ENCODE measurements around the gene TUBGCP5. TPM values are rescaled to one million over a fixed set of nuclear protein-coding genes. Genes with fewer than 3 reads are reported as not detected.

The TUBGCP5 gene
- total RNA-seq, 1 experiment from 2014 or later, result 10.7 TPM

GRCh38 chr15:23003736-23004135 is 35.6 kb downstream of the TUBGCP5 start:
- Histone ChIP-seq H3K27me3 (ENCODE audit: insufficient read depth, low read depth) (no peaks in the 10 kb centered on the region), H2AFZ (no peak overlapping the region), H3K27ac (no peak overlapping the region), H3K36me3 (ENCODE audit: low read depth) (0 out of 2 replicates have a peak, but pooled peaks cover 3% of the 10 kb centered on the region), H3K4me1 (replicated peaks; ENCODE audit: insufficient read depth) (no peaks in the 10 kb centered on the region), H3F3A (ENCODE audit: insufficient read depth, low read depth) (no peaks in the 10 kb centered on the region), H3K4me3 (no peak overlapping the region), H3K9me2 (ENCODE audit: insufficient read depth) (no peaks in the 10 kb centered on the region), H4K20me1 (ENCODE audit: insufficient read depth) (no peaks in the 10 kb centered on the region), H3K4me2 (no peak overlapping the region), H3K79me2 (ENCODE audit: low read depth) (no peaks in the 10 kb centered on the region), H3K9me3 (ENCODE audit: insufficient read depth, low read depth) (no peaks in the 10 kb centered on the region)
- no peak for TF ChIP-seq EZH2 (IDR thresholded peaks at IDR 0.05; ENCODE audit: low read depth)
- TF ChIP-seq, protein P1, sequence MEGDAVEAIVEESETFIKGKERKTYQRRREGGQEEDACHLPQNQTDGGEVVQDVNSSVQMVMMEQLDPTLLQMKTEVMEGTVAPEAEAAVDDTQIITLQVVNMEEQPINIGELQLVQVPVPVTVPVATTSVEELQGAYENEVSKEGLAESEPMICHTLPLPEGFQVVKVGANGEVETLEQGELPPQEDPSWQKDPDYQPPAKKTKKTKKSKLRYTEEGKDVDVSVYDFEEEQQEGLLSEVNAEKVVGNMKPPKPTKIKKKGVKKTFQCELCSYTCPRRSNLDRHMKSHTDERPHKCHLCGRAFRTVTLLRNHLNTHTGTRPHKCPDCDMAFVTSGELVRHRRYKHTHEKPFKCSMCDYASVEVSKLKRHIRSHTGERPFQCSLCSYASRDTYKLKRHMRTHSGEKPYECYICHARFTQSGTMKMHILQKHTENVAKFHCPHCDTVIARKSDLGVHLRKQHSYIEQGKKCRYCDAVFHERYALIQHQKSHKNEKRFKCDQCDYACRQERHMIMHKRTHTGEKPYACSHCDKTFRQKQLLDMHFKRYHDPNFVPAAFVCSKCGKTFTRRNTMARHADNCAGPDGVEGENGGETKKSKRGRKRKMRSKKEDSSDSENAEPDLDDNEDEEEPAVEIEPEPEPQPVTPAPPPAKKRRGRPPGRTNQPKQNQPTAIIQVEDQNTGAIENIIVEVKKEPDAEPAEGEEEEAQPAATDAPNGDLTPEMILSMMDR (conservative IDR thresholded peaks at IDR 0.05), result no peak
- no TSS peak for BruUV-seq (replicated peaks)
- intact Hi-C loops (cut with micrococcal nuclease; ENCODE audit: unreplicated experiment), result no loop called here
- ChIA-PET CTCF (no interaction called here), POLR2A (ENCODE audit: unreplicated experiment) (no interaction called here)
- DNase-seq, result no peak

DNA sequence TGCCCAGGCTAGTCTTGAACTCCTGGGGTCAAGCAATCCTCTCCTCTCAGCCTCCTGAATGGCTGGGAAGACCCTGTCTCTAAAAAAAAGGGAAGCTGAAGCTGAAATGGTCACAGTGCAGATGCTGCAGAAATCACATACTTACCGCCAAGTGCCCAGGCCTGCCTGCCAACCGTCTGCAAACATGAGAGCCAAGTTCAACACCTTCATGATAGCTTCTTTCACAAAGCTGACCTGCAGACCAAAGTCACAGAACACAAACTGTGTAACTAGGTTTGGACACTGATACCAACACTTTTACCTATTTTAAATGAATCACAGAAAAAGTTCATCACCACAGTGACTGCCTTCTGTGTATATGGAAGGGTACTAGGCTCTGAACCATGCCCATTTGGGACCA is 36.4 kb downstream of the TUBGCP5 start:
- H3K27me3 ChIP-seq (ENCODE audit: insufficient read depth, low read depth), result no peaks in the 10 kb centered on the region
- no peaks in the 10 kb centered on the region for H3K9me3 ChIP-seq (ENCODE audit: insufficient read depth, low read depth)
- intact Hi-C loops (cut with micrococcal nuclease; ENCODE audit: unreplicated experiment), result no loop called here
- H2AFZ ChIP-seq, result no peak overlapping the region
- no peaks in the 10 kb centered on the region for H3K79me2 ChIP-seq (ENCODE audit: low read depth)
- H3K27ac ChIP-seq, result no peak overlapping the region
- H3K4me2 ChIP-seq, result no peak overlapping the region
- no peak overlapping the region for H3K4me3 ChIP-seq
- no peak for DNase-seq
- ChIA-PET POLR2A (ENCODE audit: unreplicated experiment) (no interaction called here), CTCF (no interaction called here)
- H4K20me1 ChIP-seq (ENCODE audit: insufficient read depth), result no peaks in the 10 kb centered on the region
- no peak for TF ChIP-seq EZH2 (IDR thresholded peaks at IDR 0.05; ENCODE audit: low read depth)
- TF ChIP-seq, protein P1 (conservative IDR thresholded peaks at IDR 0.05), result no peak
- H3K4me1 ChIP-seq (replicated peaks; ENCODE audit: insufficient read depth), result no peaks in the 10 kb centered on the region
- no TSS peak for BruUV-seq (replicated peaks)
- H3K36me3 ChIP-seq (ENCODE audit: low read depth), result no peaks in the 10 kb centered on the region
- no peaks in the 10 kb centered on the region for H3F3A ChIP-seq (ENCODE audit: insufficient read depth, low read depth)
- no peaks in the 10 kb centered on the region for H3K9me2 ChIP-seq (ENCODE audit: insufficient read depth)

DNA sequence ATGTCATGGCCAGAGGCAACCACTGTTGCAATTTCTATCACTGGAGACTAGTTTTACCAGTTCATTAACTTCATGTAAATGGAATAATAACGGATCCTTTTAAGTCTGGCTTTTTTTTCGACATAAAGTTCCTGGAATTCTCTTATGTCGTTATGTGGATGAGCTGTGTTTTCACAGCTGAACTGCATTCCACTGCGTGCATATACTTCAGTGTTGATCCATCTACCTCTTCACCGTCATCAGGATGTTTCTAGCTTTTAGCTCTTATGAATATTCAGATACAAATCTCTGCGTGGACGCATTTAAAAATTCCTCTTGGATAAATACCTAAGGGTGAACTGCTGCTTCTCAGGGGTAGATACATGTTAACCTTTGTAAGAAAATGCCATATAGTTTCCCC is 43.6 kb downstream of the TUBGCP5 start:
- CTCF ChIA-PET, result no interaction called here

More for the DNA sequence above, 43.6 kb downstream of the TUBGCP5 start:
- Histone ChIP-seq H3K9me3 (ENCODE audit: insufficient read depth, low read depth) (no peaks in the 10 kb centered on the region), H3K9me2 (ENCODE audit: insufficient read depth) (no peaks in the 10 kb centered on the region), H3K4me2 (no peak overlapping the region), H3K4me1 (replicated peaks; ENCODE audit: insufficient read depth) (no peaks in the 10 kb centered on the region), H3K4me3 (no peak overlapping the region), H3K27ac (no peak overlapping the region), H3F3A (ENCODE audit: insufficient read depth, low read depth) (0 out of 2 replicates have a peak, but pooled peaks cover 4% of the 10 kb centered on the region), H3K36me3 (ENCODE audit: low read depth) (peaks cover 4% of the 10 kb centered on the region; the same call in 1 of the 2 replicates), H2AFZ (no peak overlapping the region), H3K79me2 (ENCODE audit: low read depth) (no peaks in the 10 kb centered on the region), H3K27me3 (ENCODE audit: insufficient read depth, low read depth) (no peaks in the 10 kb centered on the region), H4K20me1 (ENCODE audit: insufficient read depth) (no peaks in the 10 kb centered on the region)
- DNase-seq, result no peak
- TF ChIP-seq, protein P1 (conservative IDR thresholded peaks at IDR 0.05), result no peak
- BruUV-seq (replicated peaks), result no TSS peak
- intact Hi-C loops (cut with micrococcal nuclease; ENCODE audit: unreplicated experiment), result no loop called here
- POLR2A ChIA-PET (ENCODE audit: unreplicated experiment), result no interaction called here
